ENCODE results near the gene SEC16A.

Gene SEC16A

GRCh38 chr9:136486823-136487620 is 4.2 kb upstream of the SEC16A start:
- no peak for DNase-seq

- DNase-seq: no peak
Observed at GRCh38 chr9:136486131-136486530, 3.3 kb upstream of the SEC16A start.

GRCh38 chr9:136485049-136486045 is 2.5 kb upstream of the SEC16A start:
- peak; percentile 54 to 87 (median 76) for DNase-seq

- peak in 2 of 6 experiments; percentile 30 to 71 for DNase-seq
Observed at GRCh38 chr9:136484153-136485048, 1.6 kb upstream of the SEC16A start.

GRCh38 chr9:136483589-136484152 is 831 bp upstream of the SEC16A start:
- DNase-seq: peak; percentile 91 to 99 (median 96)

GRCh38 chr9:136482046-136482792 is 621 bp downstream of the SEC16A start:
- peak in 5 of 6 experiments; percentile 34 to 63 (median 52) for DNase-seq

- DNase-seq: no peak
Observed at GRCh38 chr9:136481558-136481957, 1.3 kb downstream of the SEC16A start.

- no peak for DNase-seq
Observed at GRCh38 chr9:136476369-136477150, 6.3 kb downstream of the SEC16A start.

GRCh38 chr9:136474974-136475865 is 7.6 kb downstream of the SEC16A start:
- DNase-seq: no peak

- no peak for DNase-seq
Observed at GRCh38 chr9:136474021-136474640, 8.7 kb downstream of the SEC16A start.

- no peak for DNase-seq
Observed at GRCh38 chr9:136473354-136473721, 9.5 kb downstream of the SEC16A start.

GRCh38 chr9:136472640-136473353 is 10.0 kb downstream of the SEC16A start:
- DNase-seq: no peak

- DNase-seq: no peak
Observed at GRCh38 chr9:136471802-136472487, 10.9 kb downstream of the SEC16A start.

GRCh38 chr9:136470792-136471469 is 11.9 kb downstream of the SEC16A start:
- no peak for DNase-seq

GRCh38 chr9:136470356-136470755 is 12.5 kb downstream of the SEC16A start:
- DNase-seq: no peak

- DNase-seq: no peak
Observed at GRCh38 chr9:136467766-136468165, 15.1 kb downstream of the SEC16A start.

- DNase-seq: no peak
Observed at GRCh38 chr9:136466155-136466541, 16.7 kb downstream of the SEC16A start.

All from stimulated activated naive CD4-positive, alpha-beta T cell (primary cell).